A549 (cell line): Measurements from ENCODE around the gene RAB3C.

ENCODE experiments used
- CBX2 ChIP-seq: fragments of 200-600 bp; sonication (generic); IDR thresholded peaks from 2 replicates; pipeline ENCODE4 v1.6.1; 2016; ENCODE audit warnings: low read depth, mild to moderate bottlenecking, borderline replicate concordance
- ESRRA ChIP-seq: fragments of 150-350 bp; IDR thresholded peaks from 2 replicates; pipeline ENCODE4 v1.6.1; 2014; ENCODE audit warnings: mild to moderate bottlenecking, low read length, borderline replicate concordance
- HOXA7 ChIP-seq: fragments of 250-450 bp; sonication (Bioruptor Pico); IDR thresholded peaks from 2 replicates; pipeline ENCODE4 v1.5.0; 2020; ENCODE audit warnings: mild to moderate bottlenecking, moderate library complexity
- MAZ ChIP-seq: fragments of 150-350 bp; IDR thresholded peaks from 2 replicates; pipeline ENCODE4 v1.6.1; 2014; ENCODE audit warnings: antibody characterized with exemption, low read depth, low read length, borderline replicate concordance
- PHF8 ChIP-seq: fragments of 200-600 bp; sonication (generic); IDR thresholded peaks from 2 replicates; pipeline ENCODE4 v1.6.1; 2016; ENCODE audit warnings: low read depth, mild to moderate bottlenecking, antibody characterized with exemption, moderate library complexity, borderline replicate concordance
- POLR2A ChIP-seq: IDR thresholded peaks from 2 replicates; pipeline ENCODE4 v1.6.1; 2012; ENCODE audit warnings: mild to moderate bottlenecking, low read length
- RAD21 ChIP-seq, 2 experiments: fragments of >200 bp in 1 of 2; sonication (Bioruptor Twin) in 1 of 2; formaldehyde crosslinking in 1 of 2; IDR thresholded peaks in 1 of 2; conservative IDR thresholded peaks in 1 of 2; 2 replicates in 1 of 2; 3 replicates in 1 of 2; pipeline ENCODE4 v1.6.1; 2012 to 2018; ENCODE audit warnings: inconsistent platforms in 1 of 2
- SMC3 ChIP-seq: fragments of >200 bp; sonication (Bioruptor Twin); formaldehyde crosslinking; IDR thresholded peaks from 3 replicates; pipeline ENCODE4 v1.6.1; 2018; ENCODE audit warnings: inconsistent platforms
- TFCP2L1 ChIP-seq: fragments of 250-450 bp; sonication (Bioruptor Pico); IDR thresholded peaks from 2 replicates; pipeline ENCODE4 v1.5.0; 2021; ENCODE audit warnings: mild to moderate bottlenecking
- TF ChIP-seq, protein P1 (sequence below): fragments of >200 bp; sonication (Bioruptor Twin); formaldehyde crosslinking; IDR thresholded peaks from 3 replicates; pipeline ENCODE4 v1.5.1; 2016
- TF ChIP-seq, protein P2 (sequence below): fragments of 200-600 bp; sonication (generic); IDR thresholded peaks from 2 replicates; pipeline ENCODE4 v1.6.1; 2016; ENCODE audit warnings: antibody characterized with exemption, mild to moderate bottlenecking, moderate library complexity
- TF ChIP-seq, protein P3 (sequence below): IDR thresholded peaks from 2 replicates; pipeline ENCODE4 v1.6.1; 2012
- TF ChIP-seq, protein P4 (sequence below): fragments of 450-650 bp; IDR thresholded peaks from 2 replicates; pipeline ENCODE4 v1.6.1; 2014; ENCODE audit warnings: antibody characterized with exemption

DNA sequence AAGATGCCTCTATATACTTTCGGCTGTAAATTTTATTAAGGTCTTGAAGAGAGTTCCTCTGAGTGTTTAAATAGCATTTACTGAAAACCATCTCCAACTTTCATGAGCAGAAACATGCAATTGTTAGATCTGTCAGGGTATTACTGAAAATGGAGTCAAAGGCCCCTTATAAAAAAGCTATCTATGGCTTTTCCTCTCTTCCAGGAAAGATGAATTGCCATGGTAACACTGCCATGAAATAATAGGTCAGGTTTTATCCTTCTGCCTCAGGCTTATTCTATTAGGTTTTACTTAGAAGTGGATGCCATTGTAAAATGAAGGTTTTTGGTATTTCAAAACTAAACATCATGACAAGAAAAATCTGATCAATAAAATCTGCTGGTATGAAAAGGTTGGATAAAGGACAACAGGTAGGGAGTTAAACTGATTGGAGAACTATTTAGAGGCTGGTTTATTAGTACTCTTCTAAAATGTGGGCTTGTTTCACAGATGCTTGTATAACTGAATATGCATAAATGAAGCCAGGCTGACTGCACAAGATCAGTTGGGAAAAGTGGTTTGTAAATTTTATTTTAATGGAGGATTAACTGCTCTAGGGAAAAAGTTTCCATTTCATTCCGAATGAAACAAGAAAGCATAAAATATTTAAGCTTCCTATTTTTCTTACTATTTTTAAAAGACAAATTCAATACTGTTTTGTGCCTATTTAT, 135.5 kb downstream of the RAB3C start:
- TF ChIP-seq, protein P1, sequence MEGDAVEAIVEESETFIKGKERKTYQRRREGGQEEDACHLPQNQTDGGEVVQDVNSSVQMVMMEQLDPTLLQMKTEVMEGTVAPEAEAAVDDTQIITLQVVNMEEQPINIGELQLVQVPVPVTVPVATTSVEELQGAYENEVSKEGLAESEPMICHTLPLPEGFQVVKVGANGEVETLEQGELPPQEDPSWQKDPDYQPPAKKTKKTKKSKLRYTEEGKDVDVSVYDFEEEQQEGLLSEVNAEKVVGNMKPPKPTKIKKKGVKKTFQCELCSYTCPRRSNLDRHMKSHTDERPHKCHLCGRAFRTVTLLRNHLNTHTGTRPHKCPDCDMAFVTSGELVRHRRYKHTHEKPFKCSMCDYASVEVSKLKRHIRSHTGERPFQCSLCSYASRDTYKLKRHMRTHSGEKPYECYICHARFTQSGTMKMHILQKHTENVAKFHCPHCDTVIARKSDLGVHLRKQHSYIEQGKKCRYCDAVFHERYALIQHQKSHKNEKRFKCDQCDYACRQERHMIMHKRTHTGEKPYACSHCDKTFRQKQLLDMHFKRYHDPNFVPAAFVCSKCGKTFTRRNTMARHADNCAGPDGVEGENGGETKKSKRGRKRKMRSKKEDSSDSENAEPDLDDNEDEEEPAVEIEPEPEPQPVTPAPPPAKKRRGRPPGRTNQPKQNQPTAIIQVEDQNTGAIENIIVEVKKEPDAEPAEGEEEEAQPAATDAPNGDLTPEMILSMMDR = no peak
- TF ChIP-seq PHF8 (no peak), TFCP2L1 (CRISPR knock-in tag) (no peak), SMC3 (no peak), HOXA7 (no peak), MAZ (no peak), POLR2A (no peak), CBX2 (no peak), RAD21 (conservative IDR thresholded peaks at IDR 0.05 in 1 of 2, IDR thresholded peaks at IDR 0.05 in 1 of 2) (no peak), ESRRA (no peak)
- TF ChIP-seq, protein P2, sequence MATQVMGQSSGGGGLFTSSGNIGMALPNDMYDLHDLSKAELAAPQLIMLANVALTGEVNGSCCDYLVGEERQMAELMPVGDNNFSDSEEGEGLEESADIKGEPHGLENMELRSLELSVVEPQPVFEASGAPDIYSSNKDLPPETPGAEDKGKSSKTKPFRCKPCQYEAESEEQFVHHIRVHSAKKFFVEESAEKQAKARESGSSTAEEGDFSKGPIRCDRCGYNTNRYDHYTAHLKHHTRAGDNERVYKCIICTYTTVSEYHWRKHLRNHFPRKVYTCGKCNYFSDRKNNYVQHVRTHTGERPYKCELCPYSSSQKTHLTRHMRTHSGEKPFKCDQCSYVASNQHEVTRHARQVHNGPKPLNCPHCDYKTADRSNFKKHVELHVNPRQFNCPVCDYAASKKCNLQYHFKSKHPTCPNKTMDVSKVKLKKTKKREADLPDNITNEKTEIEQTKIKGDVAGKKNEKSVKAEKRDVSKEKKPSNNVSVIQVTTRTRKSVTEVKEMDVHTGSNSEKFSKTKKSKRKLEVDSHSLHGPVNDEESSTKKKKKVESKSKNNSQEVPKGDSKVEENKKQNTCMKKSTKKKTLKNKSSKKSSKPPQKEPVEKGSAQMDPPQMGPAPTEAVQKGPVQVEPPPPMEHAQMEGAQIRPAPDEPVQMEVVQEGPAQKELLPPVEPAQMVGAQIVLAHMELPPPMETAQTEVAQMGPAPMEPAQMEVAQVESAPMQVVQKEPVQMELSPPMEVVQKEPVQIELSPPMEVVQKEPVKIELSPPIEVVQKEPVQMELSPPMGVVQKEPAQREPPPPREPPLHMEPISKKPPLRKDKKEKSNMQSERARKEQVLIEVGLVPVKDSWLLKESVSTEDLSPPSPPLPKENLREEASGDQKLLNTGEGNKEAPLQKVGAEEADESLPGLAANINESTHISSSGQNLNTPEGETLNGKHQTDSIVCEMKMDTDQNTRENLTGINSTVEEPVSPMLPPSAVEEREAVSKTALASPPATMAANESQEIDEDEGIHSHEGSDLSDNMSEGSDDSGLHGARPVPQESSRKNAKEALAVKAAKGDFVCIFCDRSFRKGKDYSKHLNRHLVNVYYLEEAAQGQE = no peak
- TF ChIP-seq, protein P3, sequence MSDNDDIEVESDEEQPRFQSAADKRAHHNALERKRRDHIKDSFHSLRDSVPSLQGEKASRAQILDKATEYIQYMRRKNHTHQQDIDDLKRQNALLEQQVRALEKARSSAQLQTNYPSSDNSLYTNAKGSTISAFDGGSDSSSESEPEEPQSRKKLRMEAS = no peak
- TF ChIP-seq, protein P4, sequence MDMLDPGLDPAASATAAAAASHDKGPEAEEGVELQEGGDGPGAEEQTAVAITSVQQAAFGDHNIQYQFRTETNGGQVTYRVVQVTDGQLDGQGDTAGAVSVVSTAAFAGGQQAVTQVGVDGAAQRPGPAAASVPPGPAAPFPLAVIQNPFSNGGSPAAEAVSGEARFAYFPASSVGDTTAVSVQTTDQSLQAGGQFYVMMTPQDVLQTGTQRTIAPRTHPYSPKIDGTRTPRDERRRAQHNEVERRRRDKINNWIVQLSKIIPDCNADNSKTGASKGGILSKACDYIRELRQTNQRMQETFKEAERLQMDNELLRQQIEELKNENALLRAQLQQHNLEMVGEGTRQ = no peak
